DMS79 (cell line): ENCODE results near the gene YDJC.
"Not testable (repeated sequence)": the region's sequence is repeated elsewhere in the genome, so short reads cannot be mapped to it uniquely, and the experiment has no call there.

Experiments
- DNase-seq: peaks from one replicate; lab custom pipeline; 2025; lab: John Stamatoyannopoulos, UW

The YDJC gene

DNA sequence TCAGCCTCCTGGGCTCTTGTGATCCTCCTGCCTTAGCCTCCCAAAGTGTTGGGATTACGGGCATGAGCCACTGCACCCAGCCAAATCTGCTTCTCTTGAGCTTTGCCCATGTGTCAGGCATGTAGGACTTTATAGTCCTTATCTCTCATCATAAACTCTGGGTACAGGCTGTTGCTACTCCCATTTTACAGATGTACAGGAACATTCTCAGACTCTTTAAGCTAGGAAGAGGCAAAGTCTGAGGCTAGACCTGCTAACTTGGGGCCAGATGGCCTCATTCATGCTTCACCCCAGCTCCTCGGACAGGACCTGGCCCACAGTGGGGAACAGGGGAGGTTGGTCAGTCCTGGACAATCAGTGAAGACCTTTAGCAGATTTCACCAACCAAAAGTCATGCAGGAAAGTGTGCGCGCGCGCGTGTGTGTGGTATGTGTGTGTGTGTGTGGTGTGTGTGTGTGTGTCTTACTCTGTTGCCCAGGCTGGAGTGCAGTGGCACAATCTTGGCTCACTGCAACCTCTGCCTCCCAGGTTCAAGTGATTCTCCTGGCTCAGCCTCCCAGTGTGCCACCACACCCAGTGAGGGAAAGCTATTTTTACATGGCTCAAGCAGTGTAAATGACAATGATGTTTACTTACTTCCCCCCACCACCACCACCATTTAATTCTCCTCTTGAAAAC, 23.8 kb downstream of the YDJC start:
- no peak for DNase-seq

DNA sequence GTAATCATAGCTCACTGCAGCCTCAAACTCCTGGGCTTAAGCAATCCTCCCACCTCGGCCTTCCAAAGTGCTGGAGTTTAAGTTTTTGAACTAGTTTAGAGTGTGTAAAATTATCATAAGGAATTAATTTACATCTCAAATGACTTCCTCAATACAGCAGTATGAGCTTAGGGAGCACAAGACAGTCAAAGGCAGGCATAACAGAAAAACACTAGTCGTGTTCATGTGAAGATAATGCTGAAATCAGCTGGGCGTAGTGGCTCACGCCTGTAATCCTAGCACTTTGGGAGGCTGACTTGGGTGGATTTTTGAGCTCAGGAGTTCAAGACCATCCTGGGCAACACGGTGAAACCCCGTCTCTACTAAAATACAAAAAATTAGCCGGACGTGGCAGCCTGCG, 25.8 kb downstream of the YDJC start:
- no peak for DNase-seq

DNA sequence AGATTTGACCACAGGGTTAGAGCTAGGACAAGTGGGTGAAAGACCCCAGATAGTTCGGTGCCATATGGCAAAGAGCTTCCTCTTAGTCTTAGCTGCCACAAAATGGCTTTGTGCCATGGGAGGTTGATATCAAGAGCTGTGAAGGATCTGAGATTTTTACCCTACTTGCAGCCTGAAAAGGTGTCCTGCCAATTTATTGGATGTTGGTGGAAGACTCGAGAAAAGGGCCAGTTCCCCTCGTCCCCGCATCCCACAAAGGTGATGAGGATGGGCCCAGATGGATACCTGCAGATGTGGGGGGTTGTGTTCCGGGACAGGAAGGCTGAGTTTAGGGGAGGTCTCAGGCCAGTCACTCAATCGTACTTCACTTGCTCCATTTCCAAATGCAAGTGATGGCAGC, 27.2 kb downstream of the YDJC start:
- DNase-seq: no peak

DNA sequence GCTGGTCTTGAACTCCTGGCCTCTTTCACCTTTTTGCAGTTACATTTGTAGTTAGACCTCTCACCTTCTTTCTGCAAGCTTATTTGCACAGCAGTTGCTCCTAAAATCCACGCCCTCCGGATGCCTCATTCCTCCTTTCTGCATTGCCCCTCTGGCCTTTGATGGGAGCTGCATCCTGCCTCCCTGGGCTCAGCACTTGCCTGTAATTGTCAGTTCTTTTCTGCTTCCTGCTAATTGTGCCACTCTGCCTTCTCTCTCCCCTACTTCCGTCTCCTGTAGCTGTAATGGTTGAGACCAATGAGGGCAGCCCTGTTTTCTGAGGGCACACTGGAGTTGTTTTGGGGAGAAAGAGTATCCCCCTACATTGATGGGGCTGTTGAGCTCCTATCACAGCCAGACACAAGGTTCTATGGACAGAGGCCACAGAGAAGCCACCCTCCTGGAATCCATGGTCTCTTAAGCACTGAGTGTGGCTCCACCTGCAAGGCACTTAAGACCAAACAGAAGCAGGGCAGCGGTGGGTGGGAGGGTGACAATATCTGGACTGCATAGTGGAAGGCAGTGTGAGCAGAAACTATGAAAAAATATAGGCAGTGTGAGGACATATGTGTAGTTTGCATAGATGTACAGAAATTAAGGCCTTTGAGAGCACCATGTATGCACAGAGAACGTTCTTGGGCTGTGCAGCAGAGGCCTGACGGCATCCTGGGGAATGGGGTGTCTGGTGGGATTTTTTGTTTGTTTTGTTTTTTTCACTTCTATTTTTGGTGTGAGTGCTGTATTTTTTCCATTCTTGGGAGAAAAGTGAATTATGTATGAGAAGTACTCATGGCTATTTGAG, 30.5 kb downstream of the YDJC start:
- no peak for DNase-seq

DNA sequence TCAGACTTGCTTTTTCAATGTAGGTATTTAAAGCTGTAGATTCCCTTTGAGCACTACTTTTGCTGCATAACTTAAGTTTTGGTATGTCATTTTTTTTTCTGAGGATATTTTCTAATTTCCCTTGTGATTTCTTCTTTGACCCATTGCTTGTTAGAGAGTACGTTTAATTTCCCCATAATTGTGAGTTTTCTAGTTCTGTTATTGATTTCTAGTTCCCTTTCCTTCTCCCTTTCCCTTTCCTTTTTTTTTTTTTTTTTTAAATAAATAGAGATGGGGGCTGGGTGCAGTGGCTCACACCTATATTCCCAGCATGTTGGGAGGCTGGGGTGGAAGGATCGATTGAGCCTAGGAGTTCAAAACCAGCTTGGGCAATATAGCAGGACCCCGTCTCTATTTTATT, 31.5 kb downstream of the YDJC start:
- no peak for DNase-seq

DNA sequence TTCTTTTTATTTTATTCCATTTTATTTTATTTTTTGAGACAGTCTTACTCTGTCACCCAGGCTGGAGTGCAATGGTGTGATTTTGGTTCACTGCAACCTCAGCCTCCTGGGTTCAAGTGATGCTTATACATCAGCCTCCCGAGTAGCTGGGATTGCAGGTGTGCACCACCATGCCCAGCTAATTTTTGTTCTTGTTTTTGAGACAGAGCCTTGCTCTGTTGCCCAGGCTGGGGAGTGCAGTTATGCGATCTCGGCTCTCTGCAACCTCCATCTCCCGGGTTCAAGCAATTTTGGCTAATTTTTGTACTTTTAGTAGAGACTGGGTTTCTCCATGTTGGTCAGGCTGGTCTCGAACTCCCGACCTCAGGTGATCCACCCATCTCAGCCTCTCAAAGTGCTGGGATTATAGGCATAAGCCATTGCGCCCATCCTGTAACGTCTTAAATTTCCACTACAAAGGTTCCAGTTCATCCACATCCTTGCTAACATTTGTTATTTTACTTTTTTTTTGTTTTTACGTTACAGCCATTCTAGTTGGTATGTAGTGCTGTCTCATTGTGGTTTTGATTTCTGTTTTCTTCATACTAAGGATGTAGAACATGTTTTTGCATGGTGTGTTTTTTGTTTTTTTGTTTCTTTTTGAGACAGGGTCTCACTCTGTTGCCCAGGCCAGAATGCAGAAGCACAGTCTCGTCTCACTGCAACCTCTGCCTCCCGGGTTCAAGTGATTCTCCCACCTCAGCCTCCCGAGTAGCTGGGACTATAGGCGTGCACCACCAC, 33.3 kb downstream of the YDJC start:
- not testable (repeated sequence) for DNase-seq

DNA sequence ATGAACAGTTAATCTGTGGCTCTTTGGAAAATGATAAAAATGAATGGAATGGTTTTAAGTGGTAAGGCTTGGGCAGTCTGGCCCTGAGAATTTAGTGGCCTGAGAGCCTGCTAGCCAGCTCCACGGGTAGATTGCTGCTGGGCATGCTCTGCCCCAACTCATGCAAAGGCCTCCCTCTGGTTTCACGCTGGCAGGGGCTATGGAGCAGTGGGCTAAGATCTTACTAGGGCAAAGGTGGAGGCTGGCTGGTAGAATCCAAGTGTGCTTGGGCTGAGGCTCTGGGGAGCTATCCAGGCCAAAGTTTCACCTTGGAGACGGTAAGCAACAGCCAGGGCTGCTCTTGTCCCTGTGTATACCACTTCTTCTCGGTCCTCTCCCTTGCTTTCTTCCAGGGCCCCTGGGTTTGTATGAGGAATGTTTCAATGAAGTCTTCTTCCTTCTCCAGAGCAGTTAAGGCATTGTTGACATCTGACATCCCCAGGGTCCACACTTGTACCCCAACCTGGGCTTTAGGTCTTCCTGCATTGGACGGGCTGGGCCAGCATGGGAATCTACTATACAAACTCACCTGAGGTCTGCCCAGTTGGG, 34.9 kb downstream of the YDJC start:
- no peak for DNase-seq

DNA sequence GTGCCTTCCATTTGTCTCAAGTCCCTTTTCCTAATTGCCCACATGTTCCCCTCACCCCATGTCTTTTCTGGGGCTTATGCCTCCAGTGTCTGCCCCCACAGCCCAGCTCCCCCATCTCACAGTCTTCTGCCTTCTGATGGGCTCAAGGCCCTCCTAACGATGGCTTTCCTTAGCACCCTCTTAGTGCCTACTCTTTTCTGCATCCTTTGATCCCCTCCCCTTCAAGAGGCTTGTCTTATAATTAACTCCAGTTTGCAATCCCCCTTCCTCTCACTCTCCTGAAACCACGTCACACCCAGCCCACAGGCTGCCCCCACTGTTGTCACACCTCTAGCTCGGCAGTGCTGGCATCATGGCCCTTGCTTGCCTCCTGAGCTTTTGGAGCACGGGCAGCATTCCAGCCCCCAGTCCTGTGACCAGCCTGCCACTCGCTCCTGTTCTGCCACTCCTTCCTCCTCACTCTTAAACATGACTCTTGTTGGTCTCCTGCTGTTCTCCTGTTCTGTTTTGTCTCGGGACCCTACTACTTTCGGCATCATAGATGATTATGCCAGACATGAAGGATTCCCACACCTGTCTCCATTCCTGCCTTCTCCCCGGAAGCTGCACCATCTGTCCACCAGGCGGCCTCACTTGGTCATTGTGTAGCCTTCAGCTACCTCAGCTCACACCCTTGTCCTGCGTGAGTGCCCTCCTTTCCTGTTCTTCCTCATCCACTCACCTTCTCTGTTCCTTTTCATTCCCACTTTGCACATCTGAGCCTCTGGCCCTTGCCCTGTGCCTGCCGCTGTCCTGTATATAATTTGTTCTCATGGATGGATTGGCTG, 36.2 kb downstream of the YDJC start:
- no peak for DNase-seq

DNA sequence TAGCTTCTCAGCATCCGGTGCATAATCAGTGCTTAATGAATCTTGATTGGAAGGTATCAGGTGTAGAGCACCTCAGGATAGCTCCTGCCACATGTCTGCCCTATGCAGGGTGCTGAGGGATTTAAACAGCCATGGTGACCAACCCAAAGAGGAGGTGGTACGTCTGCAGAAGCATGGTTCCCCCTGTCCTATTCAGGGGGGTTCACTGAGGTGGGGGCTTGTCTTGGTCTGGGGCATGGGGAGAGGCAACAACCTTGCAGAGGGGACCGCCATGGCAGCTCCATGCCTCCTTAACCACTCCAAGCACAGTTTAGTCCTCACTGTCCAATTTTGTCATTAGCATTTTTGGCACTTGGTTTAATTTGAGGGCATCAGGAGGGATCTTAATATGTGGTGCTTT, 37.4 kb downstream of the YDJC start:
- no peak for DNase-seq

DNA sequence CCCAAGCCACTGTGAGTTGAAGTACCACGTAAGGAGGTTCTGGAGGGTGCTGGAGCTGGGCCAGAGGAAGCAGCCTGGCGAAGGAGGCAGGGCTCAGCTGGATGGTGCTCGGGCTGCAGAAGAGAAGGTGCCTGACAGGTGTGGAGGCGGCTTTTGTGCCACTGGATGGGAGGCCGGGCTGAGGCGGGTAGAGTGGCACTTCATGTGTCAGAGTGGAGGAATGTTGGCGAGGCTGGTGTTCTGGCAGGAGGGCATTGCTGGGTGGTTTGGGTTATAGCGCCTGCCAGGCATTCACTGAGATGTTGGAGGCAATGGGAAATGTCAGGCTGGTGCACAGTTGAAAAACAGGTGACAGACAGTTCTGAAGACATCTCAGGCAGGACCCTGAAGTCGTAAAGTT, 38.1 kb downstream of the YDJC start:
- peak; percentile 32 for DNase-seq

DNA sequence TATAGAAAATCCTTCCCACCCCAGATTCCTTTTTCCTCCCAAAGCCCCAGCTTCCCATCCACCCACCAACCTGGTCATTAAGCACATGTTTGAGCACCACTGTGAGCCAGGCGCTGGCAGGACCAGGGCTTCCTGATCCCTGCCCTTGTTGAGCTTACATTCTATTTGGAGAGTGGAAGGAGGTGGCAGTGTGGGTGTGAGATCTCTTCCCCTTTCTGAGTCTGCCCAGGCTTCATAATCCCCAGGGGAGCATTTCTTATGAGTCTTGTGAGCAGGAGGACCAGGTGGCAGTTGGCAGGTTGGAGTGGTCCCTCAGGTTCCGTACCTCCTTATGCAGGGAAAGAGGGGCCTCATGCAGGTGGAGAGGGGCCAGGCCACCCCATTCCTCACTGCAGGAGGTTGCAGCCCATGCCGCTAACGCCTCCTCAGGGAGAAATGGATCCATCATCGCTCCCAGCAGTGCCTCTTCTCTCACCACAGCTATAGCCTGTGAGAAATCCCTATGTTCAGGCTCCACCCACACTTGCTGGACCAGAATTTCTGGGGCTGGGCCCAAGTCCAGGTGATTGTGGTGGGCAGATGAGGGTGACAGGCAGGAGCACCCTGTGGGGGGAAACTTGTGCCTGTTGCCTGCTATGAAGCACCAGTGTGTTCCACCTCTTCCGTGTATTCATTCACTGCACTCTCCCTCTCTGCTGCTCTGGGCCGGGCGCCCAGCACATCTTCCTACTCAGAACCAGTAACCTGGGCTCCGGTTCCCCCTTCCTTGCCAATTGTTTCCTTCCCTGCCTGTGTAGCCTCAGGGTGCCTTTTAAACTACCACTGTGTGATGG, 38.8 kb downstream of the YDJC start:
- DNase-seq: no peak

DNA sequence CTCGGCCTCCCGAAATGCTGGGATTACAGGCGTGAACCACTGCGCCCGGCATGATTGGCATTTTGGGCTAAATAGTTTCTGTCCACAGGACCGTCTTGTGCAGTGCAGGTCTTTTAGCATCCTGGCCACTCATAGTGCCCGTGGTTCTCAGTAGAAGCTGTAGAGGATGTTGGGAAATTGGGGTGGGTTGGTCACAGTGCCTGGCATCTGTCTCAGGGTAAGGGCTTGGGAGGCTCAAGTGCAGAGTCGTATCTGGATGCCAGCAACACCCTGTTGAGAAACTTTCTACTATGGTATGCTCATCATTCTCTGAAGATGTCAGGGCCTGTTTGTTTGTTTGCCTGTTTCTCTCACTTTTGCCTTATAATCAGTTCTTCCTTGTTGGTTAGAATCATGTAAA, 40.4 kb downstream of the YDJC start:
- no peak for DNase-seq

DNA sequence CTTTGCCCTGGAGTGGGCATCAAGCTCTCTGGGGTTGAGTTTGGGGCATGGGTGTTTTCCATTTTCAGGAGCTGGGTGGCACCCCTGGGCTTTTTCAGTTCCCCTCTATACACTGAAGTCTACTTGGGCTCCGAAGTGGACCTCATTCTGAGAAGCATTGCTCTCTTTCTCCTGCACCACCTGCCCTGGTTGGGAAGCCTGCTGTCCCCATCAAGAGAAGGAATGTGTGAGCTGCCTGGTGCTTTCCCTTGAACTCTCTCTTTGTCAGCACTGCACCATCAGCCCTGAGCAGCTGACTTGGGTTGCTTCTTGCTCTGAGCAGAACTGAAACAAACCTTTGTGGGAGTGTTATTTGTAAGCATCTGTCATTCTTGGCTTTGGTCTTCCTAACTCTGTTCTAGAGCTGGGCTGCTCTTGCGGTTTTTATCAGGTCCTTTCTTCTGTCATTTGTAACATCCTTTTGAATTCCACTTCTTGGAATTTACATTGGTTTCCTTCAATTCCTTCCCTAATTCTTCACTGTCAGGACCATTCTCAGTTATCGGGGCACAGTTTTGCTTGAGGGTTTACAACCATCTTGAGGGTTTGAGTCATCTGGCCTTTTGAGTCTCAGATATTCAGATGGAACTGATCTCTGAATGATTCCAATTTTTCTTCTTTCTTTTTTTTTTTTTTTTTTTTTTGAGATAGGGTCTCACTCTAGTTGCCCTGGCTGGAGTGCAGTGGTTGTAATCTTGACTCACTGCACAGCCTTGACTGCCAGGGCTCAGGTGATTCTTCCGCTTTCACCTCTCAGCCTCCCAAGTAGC, 41.8 kb downstream of the YDJC start:
- DNase-seq: no peak

DNA sequence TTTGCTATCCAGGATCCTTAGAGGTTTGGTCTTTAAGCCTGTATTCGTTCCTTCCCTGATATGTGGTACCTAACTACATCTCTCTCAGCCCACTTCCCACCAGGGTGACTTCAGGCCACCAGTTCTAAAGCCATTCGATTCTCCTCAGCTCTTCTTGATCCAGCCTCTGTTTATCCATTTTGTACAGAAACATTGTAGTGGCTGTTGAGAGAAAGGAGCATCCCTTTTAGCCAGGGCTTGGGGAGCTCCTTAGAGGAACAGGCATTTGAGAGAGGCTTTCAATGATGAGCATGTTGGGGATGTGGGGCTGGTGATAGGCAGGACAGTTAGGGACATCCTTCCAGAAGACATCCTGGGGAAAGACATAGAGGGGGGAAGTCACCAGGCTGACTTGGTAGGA, 44.4 kb downstream of the YDJC start:
- no peak for DNase-seq

DNA sequence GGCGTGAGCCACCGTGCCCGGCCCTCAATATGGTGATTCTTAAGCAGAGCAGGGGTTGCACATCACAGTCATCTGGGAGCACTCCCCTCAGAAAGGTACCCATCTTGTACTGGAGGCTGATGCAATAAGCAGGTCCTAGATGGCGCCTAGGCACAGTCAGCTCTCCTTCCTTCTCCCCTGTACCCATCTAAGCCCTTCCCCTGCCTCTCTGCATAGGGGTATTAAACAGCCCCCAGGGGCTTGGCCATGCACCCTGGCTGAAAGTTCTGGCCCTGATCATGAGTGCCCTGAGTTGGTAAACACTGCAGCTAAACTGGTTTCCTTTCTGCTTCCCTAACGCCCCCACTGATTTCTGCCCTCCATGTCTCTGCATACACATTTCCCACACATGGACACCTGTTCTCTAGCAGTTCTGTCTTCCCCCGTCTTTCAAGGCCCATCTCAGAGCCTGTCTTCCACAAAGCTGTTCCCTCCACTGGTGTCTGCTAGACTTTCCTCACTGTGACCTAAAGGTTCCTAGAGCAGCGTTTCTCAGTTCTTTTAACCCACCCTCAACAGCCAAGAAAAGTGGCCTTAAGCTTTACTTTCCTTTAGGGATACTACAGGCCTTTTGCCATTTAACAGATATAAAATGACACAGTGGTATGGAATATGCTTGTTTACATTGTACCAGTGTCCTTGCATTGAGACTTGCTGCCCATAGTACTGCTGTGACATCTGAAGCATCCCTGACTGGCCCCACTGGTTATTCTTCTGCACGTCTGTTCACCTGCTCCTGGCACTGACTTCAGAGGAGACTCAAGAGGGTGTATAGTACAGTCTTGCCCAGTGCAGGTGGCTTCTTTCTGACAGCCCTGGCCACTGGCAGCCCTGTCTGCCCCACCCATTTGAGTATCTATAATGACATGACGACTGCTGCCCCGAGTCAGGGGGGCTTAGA, 46.8 kb downstream of the YDJC start:
- DNase-seq: peak; percentile 44

DNA sequence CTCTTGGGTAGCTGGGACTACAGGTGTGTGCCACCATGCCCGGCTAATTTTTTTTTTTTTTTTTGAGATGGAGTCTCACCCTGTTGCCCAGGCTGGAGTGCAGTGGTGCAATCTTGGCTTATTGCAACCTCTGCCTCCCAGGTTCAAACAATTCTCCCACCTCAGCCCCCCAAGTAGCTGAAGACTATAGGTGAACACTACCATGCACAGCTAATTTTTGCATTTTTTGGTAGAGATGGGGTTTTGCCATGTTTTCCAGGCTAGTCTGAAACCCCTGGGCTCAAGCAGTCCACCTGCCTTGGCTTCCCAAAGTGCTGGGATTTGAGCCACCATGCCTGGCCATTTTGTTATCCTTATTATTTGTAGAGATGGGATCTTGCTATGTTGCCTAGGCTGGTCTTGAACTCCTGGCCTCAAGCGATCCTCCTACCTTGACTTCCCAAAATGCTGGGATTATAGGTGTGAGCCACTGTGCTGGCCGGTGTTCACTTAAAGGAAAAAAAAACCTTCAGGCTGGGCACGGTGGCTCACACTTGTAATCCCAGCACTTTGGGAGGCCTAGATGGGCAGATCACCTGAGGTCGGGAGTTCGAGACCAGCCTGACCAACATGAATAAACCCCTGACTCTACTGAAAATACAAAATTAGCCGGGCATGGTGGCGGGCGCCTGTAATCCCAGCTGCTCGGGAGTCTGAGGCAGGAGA, 48.7 kb downstream of the YDJC start:
- DNase-seq: not testable (repeated sequence)

DNA sequence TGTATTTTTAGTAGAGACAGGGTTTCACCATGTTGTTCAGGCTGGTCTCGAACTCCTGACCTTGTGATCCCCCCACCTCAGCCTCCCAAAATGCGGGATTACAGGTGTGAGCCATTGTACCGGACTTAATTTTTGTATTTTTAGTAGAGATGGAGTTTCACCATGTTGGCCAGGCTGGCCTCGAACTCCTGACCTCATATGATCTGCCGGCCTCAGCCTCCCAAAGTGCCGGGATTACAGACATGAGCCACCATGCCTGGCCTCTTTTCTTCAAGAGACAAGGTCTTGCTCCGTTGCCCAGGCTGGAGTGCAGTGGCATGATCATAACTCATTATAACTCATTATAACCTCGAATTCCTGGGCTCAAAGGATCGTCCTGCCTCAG, 49.2 kb downstream of the YDJC start:
- not testable (repeated sequence) for DNase-seq

DNA sequence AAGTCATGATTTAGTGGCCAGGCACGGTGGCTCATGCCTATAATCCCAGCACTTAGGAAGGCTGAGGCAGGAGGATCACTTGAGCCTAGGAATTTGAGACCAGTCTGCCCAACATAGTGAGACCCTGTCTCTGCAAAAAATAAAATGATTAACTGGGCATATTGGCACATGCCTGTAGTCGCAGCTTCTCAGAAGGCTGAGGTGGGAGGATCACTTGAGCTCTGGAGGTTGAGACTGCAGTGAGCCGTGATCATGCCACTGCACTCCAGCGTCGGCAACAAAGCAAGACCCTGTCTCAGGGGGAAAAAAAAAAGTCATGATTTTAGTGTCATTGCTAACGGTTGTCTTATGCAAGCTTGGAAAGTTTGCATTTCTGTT, 50.4 kb downstream of the YDJC start:
- DNase-seq: no peak
